GM12878 (cell line): ENCODE measurements around the gene CSMD2. TPM values are rescaled to one million over a fixed set of nuclear protein-coding genes. Genes with fewer than 3 reads are reported as not detected.

ENCODE experiments used
- ATAC-seq: fragments of 200-7000 bp; cut with Tn5 transposase; 3 replicates; pipeline ENCODE4 v1.9.1; 2020; ENCODE audit warnings: mild to moderate bottlenecking, moderate library complexity
- BruUV-seq: library from RNA; stranded (reverse); fragments of 400-500 nt; replicated peaks from 2 replicates; lab custom pipeline; 2021; lab: Mats Ljungman, UMichigan
- CTCF ChIA-PET: fragments of 300-600 bp; sonication (Branson Sonifier 250); formaldehyde crosslinking; extraction: SDS; loops from one replicate; lab custom pipeline; 2021; ENCODE audit warnings: inconsistent platforms; lab: Yijun Ruan, JAX
- POLR2A ChIA-PET: fragments of 350-600 bp; formaldehyde crosslinking; extraction: SDS; loops from one replicate; lab custom pipeline; 2021; ENCODE audit warnings: inconsistent platforms; lab: Charles Lee
- RAD21 ChIA-PET: fragments of 300-600 bp; sonication (Branson Sonifier 250); formaldehyde crosslinking; loops from one replicate; lab custom pipeline; 2023; ENCODE audit warnings: antibody characterized with exemption; ENCODE audit not compliant: unreplicated experiment; lab: Charles Lee
- SMC1A ChIA-PET: fragments of 300-600 bp; sonication (Branson Sonifier 250); formaldehyde crosslinking; loops from one replicate; lab custom pipeline; 2023; ENCODE audit not compliant: unreplicated experiment, uncharacterized antibody; lab: Charles Lee
- DNase-seq: peaks from one replicate; pipeline ENCODE4 v3.0.0-alpha.2; 2011; ENCODE audit warnings: low read depth, low spot score
- FAIRE-seq: peaks from 3 replicates; lab custom pipeline; 2011; peaks lifted over from hg19 to GRCh38; lab: Jason Lieb, UNC
- H2AFZ ChIP-seq: 2 replicates; pipeline ENCODE4 v1.6.0; 2011; ENCODE audit warnings: low read depth, low read length, control low read depth; ENCODE audit not compliant: control insufficient read depth
- H3K27ac ChIP-seq: 2 replicates; pipeline ENCODE4 v1.5.1; 2011; ENCODE audit warnings: control low read depth; ENCODE audit not compliant: control insufficient read depth, insufficient read depth
- H3K27me3 ChIP-seq, 2 experiments: replicated peaks in 1 of 2; 2 replicates each; pipeline versions ENCODE4 v1.6.0 to v1.6.1; 2011; ENCODE audit warnings: low read length in 1 of 2; ENCODE audit not compliant: control insufficient read depth in 2 of 2, insufficient read depth in 2 of 2
- H3K36me3 ChIP-seq, 2 experiments: 2 replicates each; pipeline ENCODE4 v1.5.1; 2011; ENCODE audit warnings: low read length in 1 of 2; ENCODE audit not compliant: control insufficient read depth in 2 of 2, insufficient read depth in 2 of 2
- H3K4me1 ChIP-seq: 2 replicates; pipeline ENCODE4 v1.6.1; 2011; ENCODE audit warnings: mild to moderate bottlenecking, low read length, moderate library complexity, mixed read lengths; ENCODE audit not compliant: control insufficient read depth, insufficient read depth
- H3K4me2 ChIP-seq: 2 replicates; pipeline ENCODE4 v1.6.0; 2011; ENCODE audit warnings: control low read depth; ENCODE audit not compliant: control insufficient read depth, insufficient read depth
- H3K4me3 ChIP-seq: fragments of 200-600 bp; sonication (generic); 2 replicates; pipeline ENCODE4 v1.5.1; 2016
- H3K79me2 ChIP-seq: 2 replicates; pipeline ENCODE4 v1.6.0; 2011; ENCODE audit warnings: low read length; ENCODE audit not compliant: control insufficient read depth, insufficient read depth
- H3K9ac ChIP-seq: 2 replicates; pipeline ENCODE4 v1.8.0; 2011; ENCODE audit warnings: low read length, control low read depth, mixed read lengths; ENCODE audit not compliant: control insufficient read depth, insufficient read depth
- H3K9me3 ChIP-seq: replicated peaks from 3 replicates; pipeline ENCODE4 v1.5.1; 2011; ENCODE audit warnings: mild to moderate bottlenecking, low read length; ENCODE audit not compliant: control insufficient read depth, insufficient read depth
- H4K20me1 ChIP-seq: 2 replicates; pipeline ENCODE4 v1.6.0; 2011; ENCODE audit not compliant: control insufficient read depth, insufficient read depth
- ELK1 ChIP-seq: IDR thresholded peaks from 2 replicates; pipeline ENCODE4 v1.6.1; 2012; ENCODE audit warnings: low read depth, low read length, improper control_type of control experiment
- HSF1 ChIP-seq: fragments of 150-350 bp; IDR thresholded peaks from 2 replicates; pipeline ENCODE4 v1.6.1; 2014; ENCODE audit warnings: mild to moderate bottlenecking, low read depth, low read length
- IKZF2 ChIP-seq, 2 experiments: fragments of 450-650 bp; IDR thresholded peaks; 2 replicates each; pipeline ENCODE4 v1.6.1; 2017; ENCODE audit warnings: mild to moderate bottlenecking in 2 of 2, moderate library complexity in 2 of 2
- MYB ChIP-seq: fragments of 150-350 bp; IDR thresholded peaks from 2 replicates; pipeline ENCODE4 v1.6.1; 2014; ENCODE audit warnings: mild to moderate bottlenecking, low read depth, low read length, borderline replicate concordance
- POU2F2 ChIP-seq: IDR thresholded peaks from 3 replicates; pipeline ENCODE4 v1.6.1; 2011; ENCODE audit warnings: low read depth, mild to moderate bottlenecking, low read length, borderline replicate concordance
- SMAD5 ChIP-seq: IDR thresholded peaks from 2 replicates; pipeline ENCODE4 v1.6.1; 2016; ENCODE audit warnings: antibody characterized with exemption, low read depth
- WGBS: methylation state at CpG from one replicate; pipeline ENCODE4 v1.1.6; 2016; ENCODE audit warnings: low lambda C conversion rate; ENCODE audit not compliant: insufficient replicate concordance, insufficient coverage; ENCODE audit errors: missing lambda C conversion rate; 5-methylcytosine and 5-hydroxymethylcytosine counted together
- in situ Hi-C: fragments of 300-500 bp; cut with MboI; formaldehyde crosslinking; loops from 9 replicates; pipeline ENCODE4 v1.14.3; 2018; ENCODE audit warnings: mixed read lengths
- intact Hi-C: fragments of 100-400 bp; cut with micrococcal nuclease; formaldehyde crosslinking; loops from one replicate; pipeline ENCODE4 v1.14.2; 2022; ENCODE audit not compliant: unreplicated experiment
- polyA plus RNA-seq, 11 experiments: library from polyadenylated mRNA; depleted of rRNA in 4 of 11; unstranded in 6 of 11; stranded (reverse) in 5 of 11; fragments of >200 nt; fragmentation: Nextera tagmentation in 4 of 11; fragmentation: Illumina TruSeq in 1 of 11; extraction: Ambion mirVana in 4 of 11; extraction: Trizol in 1 of 11; gene quantifications; 1 replicate in 1 of 11; 2 replicates in 10 of 11; pipeline versions ENCODE4 v1.2.1 to v1.2.3, GENCODE V29; 2011 to 2016; ENCODE audit warnings: inconsistent platforms in 2 of 11, missing spikeins in 2 of 11, low read depth in 1 of 11
- total RNA-seq, 4 experiments: library from RNA; depleted of rRNA in 3 of 4; stranded (reverse); fragments of >200 nt in 3 of 4; fragmentation: Illumina TruSeq in 1 of 4; extraction: Trizol in 1 of 4; gene quantifications; 2 replicates each; pipeline versions ENCODE4 v1.2.1 to v1.2.3, GENCODE V29; 2013 to 2021
- TF ChIP-seq, protein P1 (sequence below): fragments of 450-650 bp; IDR thresholded peaks from 2 replicates; pipeline ENCODE4 v1.6.1; 2016; ENCODE audit warnings: mild to moderate bottlenecking
- TF ChIP-seq, protein P2 (sequence below): fragments of 450-650 bp; IDR thresholded peaks from 2 replicates; pipeline ENCODE4 v1.6.1; 2016; ENCODE audit warnings: mild to moderate bottlenecking
- TF ChIP-seq, protein P3 (sequence below): fragments of 450-650 bp; IDR thresholded peaks from 2 replicates; pipeline ENCODE4 v1.6.1; 2017; ENCODE audit warnings: mild to moderate bottlenecking, moderate library complexity

Gene CSMD2
- total and polyA plus RNA-seq, 10 of the 15 experiments (the other 5 are each of a cell fraction or from before 2014, with no cell fraction given): under 0.01 TPM; not detected in 9

- Histone ChIP-seq H3K4me3 (no peak overlapping the region), H3K27me3 (no peaks in the 10 kb centered on the region; a peak in 1 of 4 replicates), H3K4me1 (no peaks in the 10 kb centered on the region), H2AFZ (no peak overlapping the region), H3K79me2 (no peaks in the 10 kb centered on the region), H4K20me1 (no peaks in the 10 kb centered on the region), H3K9me3 (no peaks in the 10 kb centered on the region), H3K36me3 (no peaks in the 10 kb centered on the region), H3K27ac (no peak overlapping the region), H3K4me2 (no peak overlapping the region), H3K9ac (no peak overlapping the region)
- ChIA-PET CTCF (no interaction called here), POLR2A (interaction anchor here (0.6 kb wide), 1 partner anchor 1614 kb away, joined by 3 read pairs; no protein-coding TSS in a partner anchor), SMC1A (no interaction called here), RAD21 (no interaction called here)
- in situ Hi-C loops (no loop called here), intact Hi-C loops (no loop called here)
- TF ChIP-seq ELK1: no peak
- TF ChIP-seq, protein P1, sequence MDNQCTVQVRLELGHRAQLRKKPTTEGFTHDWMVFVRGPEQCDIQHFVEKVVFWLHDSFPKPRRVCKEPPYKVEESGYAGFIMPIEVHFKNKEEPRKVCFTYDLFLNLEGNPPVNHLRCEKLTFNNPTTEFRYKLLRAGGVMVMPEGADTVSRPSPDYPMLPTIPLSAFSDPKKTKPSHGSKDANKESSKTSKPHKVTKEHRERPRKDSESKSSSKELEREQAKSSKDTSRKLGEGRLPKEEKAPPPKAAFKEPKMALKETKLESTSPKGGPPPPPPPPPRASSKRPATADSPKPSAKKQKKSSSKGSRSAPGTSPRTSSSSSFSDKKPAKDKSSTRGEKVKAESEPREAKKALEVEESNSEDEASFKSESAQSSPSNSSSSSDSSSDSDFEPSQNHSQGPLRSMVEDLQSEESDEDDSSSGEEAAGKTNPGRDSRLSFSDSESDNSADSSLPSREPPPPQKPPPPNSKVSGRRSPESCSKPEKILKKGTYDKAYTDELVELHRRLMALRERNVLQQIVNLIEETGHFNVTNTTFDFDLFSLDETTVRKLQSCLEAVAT: no peak
- no peak for TF ChIP-seq HSF1
- no peak for TF ChIP-seq MYB
- no peak for TF ChIP-seq POU2F2
- TF ChIP-seq SMAD5: no peak
- no peak for TF ChIP-seq IKZF2 (IDR thresholded peaks at IDR 0.05)
- TF ChIP-seq, protein P2, sequence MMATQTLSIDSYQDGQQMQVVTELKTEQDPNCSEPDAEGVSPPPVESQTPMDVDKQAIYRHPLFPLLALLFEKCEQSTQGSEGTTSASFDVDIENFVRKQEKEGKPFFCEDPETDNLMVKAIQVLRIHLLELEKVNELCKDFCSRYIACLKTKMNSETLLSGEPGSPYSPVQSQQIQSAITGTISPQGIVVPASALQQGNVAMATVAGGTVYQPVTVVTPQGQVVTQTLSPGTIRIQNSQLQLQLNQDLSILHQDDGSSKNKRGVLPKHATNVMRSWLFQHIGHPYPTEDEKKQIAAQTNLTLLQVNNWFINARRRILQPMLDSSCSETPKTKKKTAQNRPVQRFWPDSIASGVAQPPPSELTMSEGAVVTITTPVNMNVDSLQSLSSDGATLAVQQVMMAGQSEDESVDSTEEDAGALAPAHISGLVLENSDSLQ: no peak
- TF ChIP-seq, protein P3, sequence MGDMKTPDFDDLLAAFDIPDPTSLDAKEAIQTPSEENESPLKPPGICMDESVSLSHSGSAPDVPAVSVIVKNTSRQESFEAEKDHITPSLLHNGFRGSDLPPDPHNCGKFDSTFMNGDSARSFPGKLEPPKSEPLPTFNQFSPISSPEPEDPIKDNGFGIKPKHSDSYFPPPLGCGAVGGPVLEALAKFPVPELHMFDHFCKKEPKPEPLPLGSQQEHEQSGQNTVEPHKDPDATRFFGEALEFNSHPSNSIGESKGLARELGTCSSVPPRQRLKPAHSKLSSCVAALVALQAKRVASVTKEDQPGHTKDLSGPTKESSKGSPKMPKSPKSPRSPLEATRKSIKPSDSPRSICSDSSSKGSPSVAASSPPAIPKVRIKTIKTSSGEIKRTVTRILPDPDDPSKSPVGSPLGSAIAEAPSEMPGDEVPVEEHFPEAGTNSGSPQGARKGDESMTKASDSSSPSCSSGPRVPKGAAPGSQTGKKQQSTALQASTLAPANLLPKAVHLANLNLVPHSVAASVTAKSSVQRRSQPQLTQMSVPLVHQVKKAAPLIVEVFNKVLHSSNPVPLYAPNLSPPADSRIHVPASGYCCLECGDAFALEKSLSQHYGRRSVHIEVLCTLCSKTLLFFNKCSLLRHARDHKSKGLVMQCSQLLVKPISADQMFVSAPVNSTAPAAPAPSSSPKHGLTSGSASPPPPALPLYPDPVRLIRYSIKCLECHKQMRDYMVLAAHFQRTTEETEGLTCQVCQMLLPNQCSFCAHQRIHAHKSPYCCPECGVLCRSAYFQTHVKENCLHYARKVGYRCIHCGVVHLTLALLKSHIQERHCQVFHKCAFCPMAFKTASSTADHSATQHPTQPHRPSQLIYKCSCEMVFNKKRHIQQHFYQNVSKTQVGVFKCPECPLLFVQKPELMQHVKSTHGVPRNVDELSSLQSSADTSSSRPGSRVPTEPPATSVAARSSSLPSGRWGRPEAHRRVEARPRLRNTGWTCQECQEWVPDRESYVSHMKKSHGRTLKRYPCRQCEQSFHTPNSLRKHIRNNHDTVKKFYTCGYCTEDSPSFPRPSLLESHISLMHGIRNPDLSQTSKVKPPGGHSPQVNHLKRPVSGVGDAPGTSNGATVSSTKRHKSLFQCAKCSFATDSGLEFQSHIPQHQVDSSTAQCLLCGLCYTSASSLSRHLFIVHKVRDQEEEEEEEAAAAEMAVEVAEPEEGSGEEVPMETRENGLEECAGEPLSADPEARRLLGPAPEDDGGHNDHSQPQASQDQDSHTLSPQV: no peak
- BruUV-seq: no TSS peak
- DNase-seq: no peak
- no peak for ATAC-seq
- WGBS: 66% methylated on average over 7 of the region's 7 CpGs
- no peak for FAIRE-seq
Observed at GRCh38 chr1:33588726-33589125, 576.3 kb downstream of the CSMD2 start.
